Vagina (tissue), 2 donors: Measurements from ENCODE around the gene ZDHHC21.

Experiments used
- CTCF ChIP-seq, 3 experiments: fragments of 450-650 bp in 2 of 3; fragments of 200-600 bp in 1 of 3; sonication (generic) in 1 of 3; IDR thresholded peaks; one replicate each; pipeline ENCODE4 v1.5.1; 2017 to 2019; ENCODE audit warnings: antibody characterized with exemption in 3 of 3, mild to moderate bottlenecking in 2 of 3, moderate library complexity in 2 of 3
- POLR2AphosphoS5 ChIP-seq, 2 donors: sonication (generic); formaldehyde crosslinking; IDR thresholded peaks; one replicate each; pipeline ENCODE4 v1.9.0; 2017; ENCODE audit warnings: antibody characterized with exemption in 2 of 2, mild to moderate bottlenecking in 2 of 2, low read depth in 1 of 2; ENCODE audit not compliant: insufficient read depth in 1 of 2

DNA sequence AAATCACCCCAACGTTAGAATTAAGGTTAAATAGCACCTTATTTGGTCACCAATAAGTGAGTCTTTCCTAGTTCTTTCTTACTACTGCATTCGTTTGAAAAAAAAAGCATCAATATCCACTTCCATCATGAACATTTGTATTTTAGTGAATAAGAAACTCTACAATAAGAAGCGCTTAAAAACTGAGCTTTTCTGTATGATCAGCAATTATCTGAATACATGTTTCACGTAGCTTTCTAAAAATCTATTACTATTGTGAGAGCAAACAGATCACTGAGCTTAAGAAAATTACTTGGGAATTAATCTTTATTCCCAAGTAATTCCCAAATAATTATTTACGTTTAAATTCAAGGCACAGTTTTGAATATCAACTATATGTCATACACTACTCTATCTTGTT is 32.5 kb downstream of the ZDHHC21 start:
- no peak for TF ChIP-seq CTCF (IDR thresholded peaks at IDR 0.05)
- no peak for TF ChIP-seq POLR2AphosphoS5 (IDR thresholded peaks at IDR 0.05; ENCODE audit: insufficient read depth in 1 of 2, low read depth in 1 of 2)
